HUES64 (cell line): ENCODE results near the gene THSD4.

Experiments
- H3K27ac ChIP-seq: 2 replicates; pipeline ENCODE4 v1.7.0; 2013; ENCODE audit warnings: low read depth, low read length, inconsistent platforms
- H3K27me3 ChIP-seq: 2 replicates; pipeline ENCODE4 v1.6.1; 2013; ENCODE audit warnings: mild to moderate bottlenecking, low read length; ENCODE audit not compliant: insufficient read depth
- H3K36me3 ChIP-seq: 2 replicates; pipeline ENCODE4 v1.6.1; 2013; ENCODE audit warnings: mild to moderate bottlenecking, low read length; ENCODE audit not compliant: insufficient read depth
- H3K4me1 ChIP-seq: 2 replicates; pipeline ENCODE4 v1.6.1; 2013; ENCODE audit warnings: mild to moderate bottlenecking, low read length, moderate library complexity; ENCODE audit not compliant: insufficient read depth
- H3K4me3 ChIP-seq: 2 replicates; pipeline ENCODE4 v1.5.1; 2013; ENCODE audit warnings: mild to moderate bottlenecking, low read length, moderate library complexity
- H3K9ac ChIP-seq: 2 replicates; pipeline ENCODE4 v1.6.1; 2013; ENCODE audit warnings: mild to moderate bottlenecking, low read depth, low read length
- H3K9me3 ChIP-seq: 2 replicates; pipeline ENCODE4 v1.6.1; 2013; ENCODE audit warnings: low read depth, low read length; ENCODE audit not compliant: insufficient read depth
- WGBS: fragments of 150-250, 120-280 bp; methylation state at CpG from one replicate; pipeline ENCODE4 v1.1.7; 2013; ENCODE audit warnings: missing lambda C conversion rate; 5-methylcytosine and 5-hydroxymethylcytosine counted together

THSD4 gene

DNA sequence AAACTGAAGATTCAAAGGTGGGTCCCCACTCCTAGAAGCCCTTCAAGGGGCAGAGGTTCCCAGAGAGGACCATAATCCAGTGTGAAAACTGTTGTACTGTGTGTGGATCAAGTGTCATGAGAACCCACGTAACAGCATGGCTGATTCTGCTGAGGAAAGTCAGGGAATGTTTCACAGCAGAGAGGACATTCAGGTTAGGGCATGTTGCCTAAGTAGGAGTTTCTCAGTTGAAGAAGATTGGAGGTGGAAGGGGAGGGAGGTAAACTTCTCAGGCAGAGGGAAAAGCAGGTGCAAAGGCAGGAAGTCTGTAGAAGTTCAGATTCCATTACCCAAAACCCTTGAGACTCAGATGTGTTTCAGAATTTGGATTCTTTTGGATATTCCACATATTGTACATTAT lies 448.9 kb downstream of the THSD4 start:
- 1% methylated on average over 1 of the region's 1 CpG for WGBS
- H3K9ac ChIP-seq = no peak overlapping the region
- peaks cover 7% of the 10 kb centered on the region; the same call in 1 of the 2 replicates for H3K4me1 ChIP-seq
- H3K4me3 ChIP-seq = no peak overlapping the region
- H3K27ac ChIP-seq = no peak overlapping the region
- H3K9me3 ChIP-seq = no peaks in the 10 kb centered on the region
- H3K36me3 ChIP-seq = no peaks in the 10 kb centered on the region
- no peaks in the 10 kb centered on the region for H3K27me3 ChIP-seq

- no peaks in the 10 kb centered on the region for H3K4me1 ChIP-seq
- 100% methylated on average over 1 of the region's 1 CpG for WGBS
- H3K27ac ChIP-seq = no peak overlapping the region
- H3K4me3 ChIP-seq = no peak overlapping the region
- H3K27me3 ChIP-seq = no peaks in the 10 kb centered on the region
- no peaks in the 10 kb centered on the region for H3K9me3 ChIP-seq
- no peaks in the 10 kb centered on the region for H3K36me3 ChIP-seq
- no peak overlapping the region for H3K9ac ChIP-seq
These were observed 449.7 kb downstream of the THSD4 start for GRCh38 chr15:71565006-71565405.

DNA sequence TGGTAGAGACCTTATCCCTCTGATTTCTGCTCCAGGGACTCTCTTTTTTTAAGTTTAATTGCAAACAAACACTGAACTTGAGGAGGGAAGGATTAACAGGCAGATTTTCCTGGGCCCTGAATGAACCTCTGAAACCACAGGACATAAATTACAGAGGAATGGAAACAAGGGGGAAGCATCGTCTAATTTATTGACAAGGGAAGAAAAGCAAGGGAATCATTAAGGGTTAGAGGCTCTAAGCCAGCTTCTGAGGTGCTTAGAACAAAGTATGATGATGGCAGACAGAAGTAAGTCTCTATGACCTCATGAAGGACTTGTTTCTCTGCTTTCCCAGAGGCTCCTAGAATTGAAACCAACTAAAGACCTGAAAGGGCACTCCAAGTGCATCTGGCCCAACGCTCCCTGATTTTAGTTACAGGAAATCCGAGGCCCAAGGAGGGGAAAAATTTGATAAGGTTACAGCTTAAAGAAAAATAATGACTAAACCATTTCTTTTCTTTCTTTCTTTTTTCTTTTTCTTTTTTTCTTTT lies 450.4 kb downstream of the THSD4 start:
- H3K4me1 ChIP-seq = no peaks in the 10 kb centered on the region
- H3K36me3 ChIP-seq = no peaks in the 10 kb centered on the region
- H3K27ac ChIP-seq = no peak overlapping the region
- H3K4me3 ChIP-seq = no peak overlapping the region
- no peaks in the 10 kb centered on the region for H3K27me3 ChIP-seq
- H3K9me3 ChIP-seq = no peaks in the 10 kb centered on the region
- 86% methylated on average over 3 of the region's 3 CpGs for WGBS
- no peak overlapping the region for H3K9ac ChIP-seq

GRCh38 chr15:71566226-71566625 lies 451.0 kb downstream of the THSD4 start:
- no peak overlapping the region for H3K9ac ChIP-seq
- H3K4me1 ChIP-seq = peaks cover 2% of the 10 kb centered on the region; the same call in 1 of the 2 replicates
- H3K4me3 ChIP-seq = no peak overlapping the region
- 100% methylated on average over 2 of the region's 3 CpGs for WGBS
- H3K27me3 ChIP-seq = no peaks in the 10 kb centered on the region
- H3K9me3 ChIP-seq = no peaks in the 10 kb centered on the region
- no peaks in the 10 kb centered on the region for H3K36me3 ChIP-seq
- no peak overlapping the region for H3K27ac ChIP-seq

DNA sequence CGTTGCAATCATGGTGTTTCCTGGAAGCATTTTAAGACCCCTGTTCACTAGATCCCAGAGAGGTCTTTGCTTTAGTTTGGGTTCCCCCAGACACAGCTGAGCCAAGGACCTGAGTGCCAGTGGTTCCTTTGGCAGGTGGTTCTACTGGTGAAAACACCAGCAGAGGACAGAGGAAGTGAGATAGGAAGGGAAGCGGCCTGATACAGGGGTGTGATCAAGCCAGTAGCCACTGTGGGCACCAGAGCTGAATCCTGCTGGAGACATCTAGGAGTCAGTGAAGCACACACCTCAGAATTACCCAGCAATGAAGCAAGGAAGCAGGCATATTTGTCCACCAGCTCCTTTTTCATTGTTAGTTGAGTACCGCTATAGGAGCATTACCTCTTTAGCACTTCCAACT lies 451.9 kb downstream of the THSD4 start:
- H3K27me3 ChIP-seq = no peaks in the 10 kb centered on the region
- H3K9me3 ChIP-seq = no peaks in the 10 kb centered on the region
- H3K4me1 ChIP-seq = peaks cover 10% of the 10 kb centered on the region
- H3K9ac ChIP-seq = no peak overlapping the region
- no peak overlapping the region for H3K4me3 ChIP-seq
- H3K27ac ChIP-seq = no peak overlapping the region
- 92% methylated on average over 3 of the region's 3 CpGs for WGBS
- H3K36me3 ChIP-seq = no peaks in the 10 kb centered on the region

- 88% methylated on average over 1 of the region's 1 CpG for WGBS
- Histone ChIP-seq H3K4me3 (no peak overlapping the region), H3K9ac (no peak overlapping the region), H3K4me1 (peaks cover 16% of the 10 kb centered on the region), H3K36me3 (no peaks in the 10 kb centered on the region), H3K27me3 (no peaks in the 10 kb centered on the region), H3K27ac (no peak overlapping the region), H3K9me3 (no peaks in the 10 kb centered on the region)
These were observed 453.0 kb downstream of the THSD4 start for GRCh38 chr15:71568227-71568626.

GRCh38 chr15:71570736-71571135 lies 455.5 kb downstream of the THSD4 start:
- H3K27ac ChIP-seq = no peak overlapping the region
- WGBS = 86% methylated on average over 7 of the region's 7 CpGs
- H3K27me3 ChIP-seq = no peaks in the 10 kb centered on the region

DNA sequence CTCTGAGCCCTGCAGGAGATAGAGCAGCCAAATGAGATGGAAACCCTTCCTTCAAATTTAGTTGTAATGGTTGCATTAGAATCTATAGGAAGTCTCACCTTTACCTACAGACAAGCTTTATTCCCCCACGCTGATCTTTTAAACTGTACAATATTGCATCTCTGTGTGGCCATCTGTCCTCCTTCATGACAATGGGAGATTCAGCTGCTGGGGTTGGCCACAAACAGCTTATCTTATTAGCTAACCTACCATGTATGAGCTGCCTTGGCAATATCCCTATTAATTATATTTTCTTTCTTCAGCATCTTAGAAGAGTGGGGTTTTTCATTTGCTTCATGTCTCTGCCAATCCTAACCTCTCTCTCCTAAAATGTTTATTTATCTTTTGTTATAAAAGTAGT lies 456.4 kb downstream of the THSD4 start:
- H3K27me3 ChIP-seq = no peaks in the 10 kb centered on the region
- H3K4me1 ChIP-seq = peaks cover 16% of the 10 kb centered on the region
- no peak overlapping the region for H3K27ac ChIP-seq
- no peaks in the 10 kb centered on the region for H3K36me3 ChIP-seq
- H3K9me3 ChIP-seq = no peaks in the 10 kb centered on the region
- H3K9ac ChIP-seq = no peak overlapping the region
- no peak overlapping the region for H3K4me3 ChIP-seq
- WGBS = 97% methylated on average over 1 of the region's 1 CpG

More at GRCh38 chr15:71570736-71571135, 455.5 kb downstream of the THSD4 start:
- H3K4me3 ChIP-seq = no peak overlapping the region
- H3K36me3 ChIP-seq = no peaks in the 10 kb centered on the region
- peaks cover 16% of the 10 kb centered on the region for H3K4me1 ChIP-seq
- no peak overlapping the region for H3K9ac ChIP-seq
- no peaks in the 10 kb centered on the region for H3K9me3 ChIP-seq

DNA sequence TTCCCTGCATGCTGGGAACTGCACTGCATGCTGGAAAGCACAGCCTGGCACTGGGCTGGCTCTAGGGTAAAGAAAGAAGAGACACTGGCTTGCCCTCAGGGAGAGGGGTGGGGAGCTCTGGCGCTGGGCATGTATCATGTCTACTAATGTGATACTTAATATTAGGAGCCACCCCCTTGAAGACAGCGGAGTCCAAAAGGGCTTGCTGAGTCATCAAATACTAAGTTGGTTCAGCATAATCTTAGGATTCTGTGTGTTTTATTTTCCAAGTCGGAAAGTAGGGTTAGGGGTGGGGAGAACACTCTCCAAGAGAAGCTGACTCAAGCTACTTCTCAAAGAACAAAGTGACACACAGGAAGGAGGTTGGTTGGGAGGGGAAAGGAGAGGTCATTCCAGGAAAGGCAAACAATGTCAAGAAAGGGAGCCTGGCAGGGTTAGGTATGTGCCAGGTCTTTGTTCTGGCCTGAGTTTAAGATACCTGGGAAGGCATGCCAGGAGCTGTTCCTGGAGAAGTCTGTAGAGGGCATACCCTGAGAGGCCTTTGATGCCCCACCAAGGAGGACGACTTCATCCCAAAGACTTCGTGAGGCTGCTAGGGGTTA lies 457.3 kb downstream of the THSD4 start:
- Histone ChIP-seq H3K9me3 (no peaks in the 10 kb centered on the region), H3K9ac (no peak overlapping the region), H3K36me3 (no peaks in the 10 kb centered on the region), H3K4me3 (no peak overlapping the region), H3K27ac (no peak overlapping the region; the same call in 1 of the 2 replicates), H3K4me1 (peaks cover 16% of the 10 kb centered on the region), H3K27me3 (no peaks in the 10 kb centered on the region)
- WGBS = 77% methylated on average over 5 of the region's 5 CpGs

GRCh38 chr15:71573599-71573998 lies 458.3 kb downstream of the THSD4 start:
- H3K9ac ChIP-seq = no peak overlapping the region
- no peak overlapping the region for H3K4me3 ChIP-seq
- no peak overlapping the region for H3K27ac ChIP-seq
- no peaks in the 10 kb centered on the region for H3K9me3 ChIP-seq
- 95% methylated on average over 2 of the region's 2 CpGs for WGBS
- peaks cover 16% of the 10 kb centered on the region for H3K4me1 ChIP-seq
- no peaks in the 10 kb centered on the region for H3K27me3 ChIP-seq
- no peaks in the 10 kb centered on the region for H3K36me3 ChIP-seq

DNA sequence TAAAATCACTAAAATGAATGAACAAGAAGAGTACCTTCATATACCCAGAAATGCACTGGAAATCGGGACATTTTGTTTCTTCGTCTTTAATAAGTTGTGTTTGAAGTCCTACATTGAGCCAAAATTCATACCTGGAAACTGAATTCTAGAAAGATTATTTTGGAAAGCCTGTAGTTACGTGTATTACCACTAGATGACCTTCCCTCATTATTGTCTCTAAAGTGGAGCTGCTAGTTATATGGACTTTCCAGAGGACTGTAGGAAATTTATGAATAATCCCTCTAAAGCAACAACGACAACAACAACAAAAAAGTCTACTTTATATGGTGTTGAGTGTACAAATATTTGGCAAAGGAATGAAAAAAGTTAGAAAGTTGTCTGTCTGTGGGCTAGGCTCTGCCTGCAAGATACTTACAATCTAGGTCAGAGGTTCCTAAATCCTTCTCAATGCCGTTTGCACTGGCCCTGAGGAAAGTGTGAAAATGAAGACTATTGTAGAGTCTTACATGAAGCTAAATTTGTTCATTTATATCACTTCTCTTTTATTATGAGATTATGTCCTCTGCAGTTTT lies 460.3 kb downstream of the THSD4 start:
- Histone ChIP-seq H3K27me3 (no peaks in the 10 kb centered on the region), H3K9ac (no peak overlapping the region), H3K27ac (no peak overlapping the region), H3K36me3 (no peaks in the 10 kb centered on the region), H3K9me3 (no peaks in the 10 kb centered on the region), H3K4me1 (peaks cover 16% of the 10 kb centered on the region), H3K4me3 (no peak overlapping the region)
- 58% methylated on average over 3 of the region's 5 CpGs for WGBS
